ENCODE results near the gene SUGP1.

DNA sequence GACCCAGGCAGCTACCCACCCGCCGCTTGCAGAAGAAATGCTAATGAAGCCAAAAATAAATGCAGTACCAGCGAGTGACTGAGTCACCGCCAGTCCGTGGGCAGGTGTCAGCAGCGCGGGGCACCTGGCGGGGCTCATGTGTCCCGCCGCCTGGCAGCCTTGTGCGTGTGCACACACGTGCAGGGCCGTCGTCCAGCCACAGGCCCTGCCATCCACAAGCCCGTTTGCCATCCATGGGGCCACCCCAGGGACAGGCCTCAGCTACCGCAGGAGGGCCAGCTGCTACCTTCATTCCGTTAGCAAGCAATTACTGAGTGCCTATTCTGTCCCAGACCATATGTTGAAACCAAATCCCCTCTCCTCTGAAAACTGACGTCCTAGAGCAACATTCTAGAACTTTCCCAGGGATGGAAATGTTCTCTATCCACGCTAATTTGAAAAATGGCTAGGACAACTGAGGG, 88.0 kb downstream of the SUGP1 start:
- TF ChIP-seq, protein P1, sequence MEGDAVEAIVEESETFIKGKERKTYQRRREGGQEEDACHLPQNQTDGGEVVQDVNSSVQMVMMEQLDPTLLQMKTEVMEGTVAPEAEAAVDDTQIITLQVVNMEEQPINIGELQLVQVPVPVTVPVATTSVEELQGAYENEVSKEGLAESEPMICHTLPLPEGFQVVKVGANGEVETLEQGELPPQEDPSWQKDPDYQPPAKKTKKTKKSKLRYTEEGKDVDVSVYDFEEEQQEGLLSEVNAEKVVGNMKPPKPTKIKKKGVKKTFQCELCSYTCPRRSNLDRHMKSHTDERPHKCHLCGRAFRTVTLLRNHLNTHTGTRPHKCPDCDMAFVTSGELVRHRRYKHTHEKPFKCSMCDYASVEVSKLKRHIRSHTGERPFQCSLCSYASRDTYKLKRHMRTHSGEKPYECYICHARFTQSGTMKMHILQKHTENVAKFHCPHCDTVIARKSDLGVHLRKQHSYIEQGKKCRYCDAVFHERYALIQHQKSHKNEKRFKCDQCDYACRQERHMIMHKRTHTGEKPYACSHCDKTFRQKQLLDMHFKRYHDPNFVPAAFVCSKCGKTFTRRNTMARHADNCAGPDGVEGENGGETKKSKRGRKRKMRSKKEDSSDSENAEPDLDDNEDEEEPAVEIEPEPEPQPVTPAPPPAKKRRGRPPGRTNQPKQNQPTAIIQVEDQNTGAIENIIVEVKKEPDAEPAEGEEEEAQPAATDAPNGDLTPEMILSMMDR (conservative IDR thresholded peaks at IDR 0.05; ENCODE audit: low read depth, low read length): no peak
- TF ChIP-seq EZH2 (IDR thresholded peaks at IDR 0.05; ENCODE audit: borderline replicate concordance, low read depth, low read length, poor library complexity, severe bottlenecking): no peak
